ENCODE results near the gene DOCK3. TPM values are rescaled to one million over a fixed set of nuclear protein-coding genes. Genes with fewer than 3 reads are reported as not detected.

The DOCK3 gene
- total RNA-seq, 1 experiment from 2014 or later = 8.3 TPM

DNA sequence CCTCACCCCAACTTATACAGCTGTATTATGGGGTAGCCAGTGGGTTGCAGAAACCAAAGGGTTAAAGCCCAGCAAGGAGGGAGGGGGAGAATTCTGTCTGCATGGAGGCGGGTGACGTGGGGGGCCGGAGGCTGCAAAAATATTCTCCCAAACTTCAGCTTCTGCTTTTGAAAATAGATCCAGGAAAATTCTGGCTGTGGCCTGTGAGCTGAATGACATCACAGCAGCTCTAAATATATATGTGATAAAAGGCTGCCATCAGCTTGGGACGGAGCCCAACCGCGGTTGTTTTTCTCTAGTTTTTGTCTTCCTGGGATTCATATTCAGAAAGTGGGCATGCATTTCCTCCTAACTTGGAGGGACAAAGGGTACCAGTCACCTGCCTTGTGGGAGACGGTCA is 30.2 kb upstream of the DOCK3 start:
- Histone ChIP-seq H3K56ac (ENCODE audit: insufficient read length, low read depth, low read length) (no peak overlapping the region), H2BK120ac (ENCODE audit: low read depth, low read length, poor library complexity, severe bottlenecking) (no peak overlapping the region), H3K23me2 (ENCODE audit: insufficient read length, low read depth, low read length, poor library complexity, severe bottlenecking) (no peaks in the 10 kb centered on the region), H2AK5ac (ENCODE audit: insufficient read length, low read length) (no peak overlapping the region), H2BK20ac (ENCODE audit: low read depth, low read length, poor library complexity, severe bottlenecking) (no peak overlapping the region), H3K79me2 (ENCODE audit: insufficient read depth, low read length) (no peaks in the 10 kb centered on the region), H4K20me1 (ENCODE audit: control insufficient read depth, insufficient read depth, insufficient read length) (no peaks in the 10 kb centered on the region), H3K4me1 (ENCODE audit: insufficient read depth, low read length) (no peaks in the 10 kb centered on the region), H3K9me3 (ENCODE audit: control insufficient read depth, low read depth, low read length) (no peaks in the 10 kb centered on the region), H3K14ac (ENCODE audit: insufficient read depth, low read length) (no peak overlapping the region), H2AFZ (ENCODE audit: low read length) (no peak overlapping the region), H2BK12ac (ENCODE audit: insufficient read length, low read depth, low read length) (no peak overlapping the region), H2BK15ac (ENCODE audit: low read depth, low read length) (no peak overlapping the region), H3T11ph (ENCODE audit: low read length) (no peak overlapping the region), H3K4ac (ENCODE audit: low read depth, low read length) (no peak overlapping the region), H3K4me2 (ENCODE audit: insufficient read depth, insufficient read length, low read length) (no peak overlapping the region), H3K9ac (ENCODE audit: extremely low read depth, insufficient read length, low read length) (no peak overlapping the region), H4K5ac (ENCODE audit: insufficient read length, low read depth, low read length) (no peak overlapping the region), H3K23ac (ENCODE audit: insufficient read length, low read depth, low read length) (no peak overlapping the region), H4K8ac (replicated peaks; ENCODE audit: insufficient read length, low read depth, low read length) (no peak overlapping the region), H4K91ac (ENCODE audit: insufficient read length, low read depth, low read length) (no peak overlapping the region), H3K27ac (ENCODE audit: insufficient read length, low read depth, low read length) (no peak overlapping the region), H2BK5ac (ENCODE audit: insufficient read length, low read length) (no peak overlapping the region), H3K27me3 (ENCODE audit: insufficient read depth, low read length) (no peaks in the 10 kb centered on the region), H3K18ac (ENCODE audit: insufficient read length, low read depth, low read length) (no peak overlapping the region), H3K79me1 (ENCODE audit: insufficient read depth, low read depth, low read length, poor library complexity, severe bottlenecking) (no peaks in the 10 kb centered on the region)
- H3K9me3 Mint-ChIP-seq = no peaks in the 10 kb centered on the region
- no CpG with 5 or more reads among the region's 7 CpGs for WGBS (ENCODE audit: extremely low coverage, insufficient read length, low lambda C conversion rate)
- TF ChIP-seq, protein P1, sequence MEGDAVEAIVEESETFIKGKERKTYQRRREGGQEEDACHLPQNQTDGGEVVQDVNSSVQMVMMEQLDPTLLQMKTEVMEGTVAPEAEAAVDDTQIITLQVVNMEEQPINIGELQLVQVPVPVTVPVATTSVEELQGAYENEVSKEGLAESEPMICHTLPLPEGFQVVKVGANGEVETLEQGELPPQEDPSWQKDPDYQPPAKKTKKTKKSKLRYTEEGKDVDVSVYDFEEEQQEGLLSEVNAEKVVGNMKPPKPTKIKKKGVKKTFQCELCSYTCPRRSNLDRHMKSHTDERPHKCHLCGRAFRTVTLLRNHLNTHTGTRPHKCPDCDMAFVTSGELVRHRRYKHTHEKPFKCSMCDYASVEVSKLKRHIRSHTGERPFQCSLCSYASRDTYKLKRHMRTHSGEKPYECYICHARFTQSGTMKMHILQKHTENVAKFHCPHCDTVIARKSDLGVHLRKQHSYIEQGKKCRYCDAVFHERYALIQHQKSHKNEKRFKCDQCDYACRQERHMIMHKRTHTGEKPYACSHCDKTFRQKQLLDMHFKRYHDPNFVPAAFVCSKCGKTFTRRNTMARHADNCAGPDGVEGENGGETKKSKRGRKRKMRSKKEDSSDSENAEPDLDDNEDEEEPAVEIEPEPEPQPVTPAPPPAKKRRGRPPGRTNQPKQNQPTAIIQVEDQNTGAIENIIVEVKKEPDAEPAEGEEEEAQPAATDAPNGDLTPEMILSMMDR (conservative IDR thresholded peaks at IDR 0.05) = no peak
- no peak for DNase-seq
- H3K27ac Mint-ChIP-seq = no peak overlapping the region
- H3K27me3 Mint-ChIP-seq (ENCODE audit: low read depth) = no peaks in the 10 kb centered on the region
- no peak overlapping the region for H3K4me3 Mint-ChIP-seq
- H3K36me3 Mint-ChIP-seq (ENCODE audit: insufficient read depth in 1 of 3, low read depth in 3 of 3) = peaks cover 10 to 37% (median 31%) of the 10 kb centered on the region in 3 experiments; a peak in 6 of 7 replicates
- peaks cover 24 to 26% of the 10 kb centered on the region in 2 experiments for H3K4me1 Mint-ChIP-seq

Measured in H9 (cell line).